GM13977 (cell line): Measurements from ENCODE around the gene TM9SF4.

Experiments
- DNase-seq: peaks from one replicate; pipeline ENCODE4 v3.0.0; 2012; ENCODE audit warnings: low spot score
- CTCF ChIP-seq: IDR thresholded peaks from 2 replicates; pipeline ENCODE4 v1.5.1; 2012; ENCODE audit warnings: mild to moderate bottlenecking, control low read depth; ENCODE audit not compliant: insufficient read depth; ENCODE audit errors: extremely low read depth, missing control alignments
- in situ Hi-C: fragments of 300-500 bp; cut with MboI; formaldehyde crosslinking; loops from one replicate; pipeline ENCODE4 v1.12.0; 2022; ENCODE audit warnings: low sequenced_read_pairs, low pct_unique_long_range_greater_than_20kb, mixed read lengths, inconsistent platforms; ENCODE audit not compliant: unreplicated experiment

TM9SF4 gene

DNA sequence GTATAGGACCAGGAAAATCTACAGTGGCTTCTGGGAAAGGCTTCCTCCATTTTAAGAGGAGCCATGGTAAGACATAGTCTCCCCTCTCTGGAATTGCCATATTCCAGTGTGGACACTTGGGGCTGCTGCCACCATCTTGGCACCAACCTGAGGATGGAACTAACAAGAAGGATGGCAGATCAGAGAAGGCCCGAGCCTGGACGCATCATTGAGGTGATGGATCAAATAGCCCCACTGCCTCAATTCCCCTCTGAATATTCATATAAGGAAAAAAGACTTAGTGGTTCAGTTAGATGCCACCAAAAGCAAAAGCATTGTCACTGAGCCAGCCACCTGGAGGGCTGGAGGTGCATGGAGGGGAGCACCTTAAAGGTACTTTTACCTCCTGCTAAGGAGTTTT is 72.1 kb downstream of the TM9SF4 start:
- in situ Hi-C loops = no loop called here
- TF ChIP-seq CTCF = no peak
- no peak for DNase-seq

- TF ChIP-seq CTCF = no peak
- no peak for DNase-seq
- in situ Hi-C loops = no loop called here
These were observed 74.6 kb downstream of the TM9SF4 start for GRCh38 chr20:32183947-32184635.

- TF ChIP-seq CTCF = no peak
These were observed 75.6 kb downstream of the TM9SF4 start for GRCh38 chr20:32184961-32185603.

DNA sequence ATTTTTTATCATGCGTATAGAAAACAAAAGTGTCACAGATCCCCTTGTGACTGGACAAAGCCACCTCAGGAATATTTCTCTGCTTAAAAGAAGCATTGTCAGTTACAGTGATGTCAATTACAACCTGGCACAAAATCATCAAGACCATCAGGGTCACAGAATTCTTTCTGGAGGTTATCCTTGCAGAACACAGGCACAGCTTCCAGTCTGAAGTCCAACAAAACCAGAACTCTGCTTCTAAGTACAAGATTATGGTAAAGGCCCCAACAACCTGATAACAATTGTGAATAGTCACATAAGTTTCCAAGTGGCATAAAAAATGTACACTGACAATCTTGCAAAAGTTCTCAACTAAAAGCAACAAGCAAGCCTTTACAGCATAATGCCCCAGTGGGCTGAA is 77.0 kb downstream of the TM9SF4 start:
- no peak for TF ChIP-seq CTCF
- DNase-seq = no peak
- in situ Hi-C loops = no loop called here

More at GRCh38 chr20:32184961-32185603, 75.6 kb downstream of the TM9SF4 start:
- in situ Hi-C loops = no loop called here
- DNase-seq = no peak

DNA sequence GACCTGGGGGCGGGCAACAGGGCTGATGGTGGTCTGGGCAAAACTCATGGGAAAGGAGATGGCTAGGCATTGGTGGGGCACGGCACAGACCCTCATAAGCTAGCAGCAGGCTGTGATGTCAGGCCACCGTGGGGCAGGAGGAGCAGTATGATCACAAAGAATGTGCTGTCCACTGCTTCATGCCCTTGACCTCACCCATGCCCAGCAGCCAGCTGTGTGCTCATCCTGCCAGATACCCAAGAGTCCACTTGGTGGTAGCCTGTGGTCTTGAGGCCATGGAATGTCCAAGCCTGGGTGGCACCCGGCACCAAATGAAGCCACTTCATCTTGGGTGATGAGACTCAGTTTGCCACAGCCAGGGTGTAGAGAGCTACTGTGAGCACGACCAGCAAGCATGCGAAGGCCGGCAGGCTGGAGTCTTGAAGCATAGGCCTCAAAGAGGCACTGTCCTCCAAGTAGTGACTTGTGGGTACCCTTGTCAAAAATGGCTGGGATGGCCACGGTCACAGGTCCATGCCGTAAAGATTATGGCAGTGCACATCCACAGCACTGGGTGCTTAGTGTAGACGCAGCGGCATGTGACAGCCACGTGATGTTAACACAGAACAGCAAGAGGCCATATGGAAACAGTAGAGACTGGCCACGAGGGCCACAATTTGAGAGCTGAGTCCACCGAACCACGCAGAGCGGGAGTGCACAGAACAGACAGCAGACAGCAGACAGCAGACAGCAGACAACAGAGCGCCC is 79.0 kb downstream of the TM9SF4 start:
- TF ChIP-seq CTCF = no peak
- in situ Hi-C loops = no loop called here
- no peak for DNase-seq

GRCh38 chr20:32189123-32189410 is 79.6 kb downstream of the TM9SF4 start:
- in situ Hi-C loops = no loop called here
- no peak for DNase-seq
- no peak for TF ChIP-seq CTCF
